Heart left ventricle (tissue), 13 donors: ENCODE results near the gene IQGAP2.

Source experiments
- CTCF ChIP-seq, 12 donors: fragments of 200-600 bp; sonication (generic) in 4 of 12; IDR thresholded peaks; one replicate each; pipeline versions ENCODE4 v1.5.0 to v1.8.0; 2018 to 2022; ENCODE audit warnings: antibody characterized with exemption in 12 of 12, mild to moderate bottlenecking in 5 of 12
- POLR2A ChIP-seq, 2 donors: fragments of 450-650 bp; IDR thresholded peaks; one replicate each; pipeline ENCODE4 v1.6.1; 2017; ENCODE audit warnings: antibody characterized with exemption in 2 of 2, mild to moderate bottlenecking in 2 of 2, moderate library complexity in 2 of 2
- donor health status: ischemic (EF 13 %, LVEDD 7.1; RV severe dilation, severe dysfunction).
- donor health status: DM: no; HTN: yes; CAD: no.
- donor health status: DM: no; HTN: no; CAD: no.
- donor health status: ischemic (EF 25% LVEDD 6.9; RV normal size, moderate dysfunction).
- donor health status: ischemic (EF 25% LVEDD 5.7; RV mildly dilated, moderate dysfunction).
- donor health status: ischemic (EF 35%, LVEDD 5.7; RV mildly dilated, moderate dysfunction).
- donor health status: nonischemic (EF 11% LVEDD 7.7; RV severe dilation, severe dysfunction).
- donor health status: DM: yes; HTN: yes; CAD: no.
- donor health status: PGD.
- donor health status: ischemic (EF 29% LVEDD 5.4; RV normal size, mild dysfunction).
- donor health status: nonischemic (EF 23%, LVEDD 6.1; RV moderate dilation, normal function).

- no peak for TF ChIP-seq CTCF (IDR thresholded peaks at IDR 0.05)
- TF ChIP-seq POLR2A (IDR thresholded peaks at IDR 0.05), result no peak
Measured at GRCh38 chr5:76547891-76548524, 144.9 kb downstream of the IQGAP2 start.
